H9 (cell line): ENCODE results near the gene ROBO1. TPM values are rescaled to one million over a fixed set of nuclear protein-coding genes. Genes with fewer than 3 reads are reported as not detected.
A peak's percentile ranks its signal among the peaks of the same experiment; 100 is the strongest.

Experiments used
- DNase-seq: peaks from one replicate; pipeline ENCODE4 v3.0.0-alpha.2; 2017
- H2AFZ ChIP-seq: one replicate; pipeline ENCODE4 v1.6.1; 2013; ENCODE audit warnings: mild to moderate bottlenecking, low read length, control low read depth, moderate library complexity
- H2AK5ac ChIP-seq: 2 replicates; pipeline ENCODE4 v1.6.1; 2013; ENCODE audit warnings: low read length, control low read depth, mixed read lengths; ENCODE audit not compliant: insufficient read length
- H2BK120ac ChIP-seq: one replicate; pipeline ENCODE4 v1.6.1; 2013; ENCODE audit warnings: low read depth, mild to moderate bottlenecking, low read length, control low read depth, inconsistent platforms; ENCODE audit not compliant: poor library complexity, severe bottlenecking
- H2BK12ac ChIP-seq: 2 replicates; pipeline ENCODE4 v1.6.1; 2013; ENCODE audit warnings: low read length, control low read depth, mixed read lengths, low read depth; ENCODE audit not compliant: insufficient read length
- H2BK15ac ChIP-seq: 2 replicates; pipeline ENCODE4 v1.6.1; 2013; ENCODE audit warnings: low read depth, low read length, control low read depth
- H2BK20ac ChIP-seq: one replicate; pipeline ENCODE4 v1.6.1; 2013; ENCODE audit warnings: low read depth, mild to moderate bottlenecking, low read length, control low read depth, inconsistent platforms; ENCODE audit not compliant: poor library complexity, severe bottlenecking
- H2BK5ac ChIP-seq: 2 replicates; pipeline ENCODE4 v1.6.1; 2013; ENCODE audit warnings: low read length, control low read depth, mixed read lengths; ENCODE audit not compliant: insufficient read length
- H3K14ac ChIP-seq: 2 replicates; pipeline ENCODE4 v1.6.1; 2013; ENCODE audit warnings: low read length, control low read depth; ENCODE audit not compliant: insufficient read depth
- H3K18ac ChIP-seq: 2 replicates; pipeline ENCODE4 v1.6.1; 2013; ENCODE audit warnings: low read depth, mild to moderate bottlenecking, mixed read lengths, low read length, control low read depth; ENCODE audit not compliant: insufficient read length
- H3K23ac ChIP-seq: 2 replicates; pipeline ENCODE4 v1.6.1; 2013; ENCODE audit warnings: low read length, control low read depth, mixed read lengths, low read depth; ENCODE audit not compliant: insufficient read length
- H3K23me2 ChIP-seq: 2 replicates; pipeline ENCODE4 v1.6.1; 2013; ENCODE audit warnings: low read depth, mild to moderate bottlenecking, mixed read lengths, low read length, control low read depth; ENCODE audit not compliant: insufficient read length, poor library complexity, severe bottlenecking
- H3K27ac ChIP-seq: 2 replicates; pipeline ENCODE4 v1.5.1; 2013; ENCODE audit warnings: low read length, control low read depth, mixed read lengths, low read depth; ENCODE audit not compliant: insufficient read length
- H3K27me3 ChIP-seq: 2 replicates; pipeline ENCODE4 v1.6.1; 2013; ENCODE audit warnings: low read length, control low read depth, inconsistent platforms; ENCODE audit not compliant: insufficient read depth
- H3K4ac ChIP-seq: 2 replicates; pipeline ENCODE4 v1.6.1; 2013; ENCODE audit warnings: low read depth, mild to moderate bottlenecking, control low read depth, inconsistent platforms, low read length, moderate library complexity
- H3K4me1 ChIP-seq: 2 replicates; pipeline ENCODE4 v1.6.1; 2013; ENCODE audit warnings: low read length, control low read depth, inconsistent platforms; ENCODE audit not compliant: insufficient read depth
- H3K4me2 ChIP-seq: 2 replicates; pipeline ENCODE4 v1.6.1; 2013; ENCODE audit warnings: low read length, control low read depth, mixed read lengths; ENCODE audit not compliant: insufficient read length, insufficient read depth
- H3K56ac ChIP-seq: 2 replicates; pipeline ENCODE4 v1.6.1; 2013; ENCODE audit warnings: low read depth, mild to moderate bottlenecking, mixed read lengths, low read length, control low read depth; ENCODE audit not compliant: insufficient read length
- H3K79me1 ChIP-seq: 2 replicates; pipeline ENCODE4 v1.6.1; 2013; ENCODE audit warnings: low read depth, mild to moderate bottlenecking, moderate library complexity, low read length, control low read depth, inconsistent platforms; ENCODE audit not compliant: insufficient read depth, poor library complexity, severe bottlenecking
- H3K79me2 ChIP-seq: 2 replicates; pipeline ENCODE4 v1.6.1; 2013; ENCODE audit warnings: low read length, control low read depth, inconsistent platforms; ENCODE audit not compliant: insufficient read depth
- H3K9ac ChIP-seq: 2 replicates; pipeline ENCODE4 v1.6.1; 2013; ENCODE audit warnings: low read length, control low read depth, mixed read lengths; ENCODE audit not compliant: insufficient read length; ENCODE audit errors: extremely low read depth
- H3K9me3 ChIP-seq: one replicate; pipeline ENCODE4 v1.6.1; 2013; ENCODE audit warnings: low read depth, low read length, inconsistent platforms; ENCODE audit not compliant: control insufficient read depth
- H3T11ph ChIP-seq: one replicate; pipeline ENCODE4 v1.6.1; 2013; ENCODE audit warnings: mild to moderate bottlenecking, low read length, control low read depth, inconsistent platforms
- H4K20me1 ChIP-seq: one replicate; pipeline ENCODE4 v1.6.1; 2013; ENCODE audit not compliant: control insufficient read depth, insufficient read length, insufficient read depth
- H4K5ac ChIP-seq: 2 replicates; pipeline ENCODE4 v1.6.1; 2013; ENCODE audit warnings: low read depth, mild to moderate bottlenecking, mixed read lengths, low read length, control low read depth; ENCODE audit not compliant: insufficient read length
- H4K8ac ChIP-seq: replicated peaks from 2 replicates; pipeline ENCODE4 v1.6.1; 2013; ENCODE audit warnings: low read length, control low read depth, mixed read lengths, low read depth; ENCODE audit not compliant: insufficient read length
- H4K91ac ChIP-seq: 2 replicates; pipeline ENCODE4 v1.6.1; 2013; ENCODE audit warnings: low read depth, mild to moderate bottlenecking, moderate library complexity, mixed read lengths, low read length, control low read depth; ENCODE audit not compliant: insufficient read length
- H3K27ac Mint-ChIP-seq, 3 experiments: 2 replicates in 2 of 3; 3 replicates in 1 of 3; pipeline ENCODE4 v1.8.0; 2020 to 2021; ENCODE audit warnings: mixed read lengths in 3 of 3, mild to moderate bottlenecking in 1 of 3, moderate library complexity in 1 of 3
- H3K27me3 Mint-ChIP-seq: 2 replicates; pipeline ENCODE4 v1.8.0; 2021; ENCODE audit warnings: low read depth, mild to moderate bottlenecking, moderate library complexity, mixed read lengths
- H3K36me3 Mint-ChIP-seq, 3 experiments: 2 replicates in 2 of 3; 3 replicates in 1 of 3; pipeline ENCODE4 v1.8.0; 2020 to 2021; ENCODE audit warnings: low read depth in 3 of 3, mixed read lengths in 3 of 3; ENCODE audit not compliant: insufficient read depth in 1 of 3
- H3K4me1 Mint-ChIP-seq, 2 experiments: 2 replicates each; pipeline ENCODE4 v1.8.0; 2020; ENCODE audit warnings: mixed read lengths in 2 of 2
- H3K4me3 Mint-ChIP-seq, 2 experiments: 2 replicates in 1 of 2; 3 replicates in 1 of 2; pipeline ENCODE4 v1.8.0; 2020 to 2021; ENCODE audit warnings: mild to moderate bottlenecking in 2 of 2, mixed read lengths in 2 of 2, moderate library complexity in 1 of 2
- H3K9me3 Mint-ChIP-seq, 2 experiments: 2 replicates in 1 of 2; 3 replicates in 1 of 2; pipeline ENCODE4 v1.8.0; 2020; ENCODE audit warnings: mild to moderate bottlenecking in 2 of 2, mixed read lengths in 2 of 2, moderate library complexity in 1 of 2
- WGBS: extraction: QIAGEN DNeasy Blood & Tissue Kit; methylation state at CpG from one replicate; pipeline ENCODE4 v1.1.7; 2013; ENCODE audit warnings: missing lambda C conversion rate, low lambda C conversion rate, mixed read lengths; ENCODE audit not compliant: insufficient read length; ENCODE audit errors: extremely low coverage; 5-methylcytosine and 5-hydroxymethylcytosine counted together
- total RNA-seq: library from RNA; stranded (reverse); gene quantifications from 2 replicates; pipeline ENCODE4 v1.2.1, GENCODE V29; 2021
- TF ChIP-seq, protein P1 (sequence below): fragments of 200-600 bp; sonication (generic); conservative IDR thresholded peaks from 3 replicates; pipeline ENCODE4 v1.8.0; 2021; ENCODE audit warnings: antibody characterized with exemption, mild to moderate bottlenecking

ROBO1 gene
- total RNA-seq, 1 experiment from 2014 or later = 62.7 TPM

DNA sequence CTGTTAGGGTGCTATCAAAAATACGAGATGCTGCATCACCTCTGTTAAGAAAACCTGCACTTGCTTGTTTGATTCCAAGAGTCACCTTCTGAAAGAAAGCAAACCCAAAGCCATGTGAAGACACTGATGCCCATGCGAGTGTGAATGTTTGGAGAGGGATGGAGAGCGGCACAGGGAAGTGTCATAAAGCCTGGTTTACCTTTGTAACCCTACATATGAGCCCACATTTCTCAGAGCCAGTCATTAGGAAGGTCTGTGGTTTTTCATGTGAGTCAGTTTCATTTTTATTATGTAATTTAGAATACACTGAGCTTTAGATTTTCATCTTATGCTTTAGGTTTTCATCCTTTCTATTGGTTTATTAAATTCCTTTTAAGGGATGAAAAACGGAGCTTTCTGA lies 896.8 kb downstream of the ROBO1 start:
- no peak overlapping the region for H3K27ac ChIP-seq
- no peak overlapping the region for H3K4me3 Mint-ChIP-seq
- no peak overlapping the region for H3K14ac ChIP-seq
- no peaks in the 10 kb centered on the region for H4K20me1 ChIP-seq
- H3K27ac Mint-ChIP-seq = peak overlapping the region in 1 of 3 experiments; percentile 78; a peak in 2 of 7 replicates
- no peak overlapping the region for H3K56ac ChIP-seq
- no peaks in the 10 kb centered on the region for H3K9me3 ChIP-seq
- no peak overlapping the region for H4K91ac ChIP-seq
- peaks cover 35 to 49% of the 10 kb centered on the region in 2 experiments for H3K4me1 Mint-ChIP-seq
- WGBS = no CpG with 5 or more reads among the region's 4 CpGs
- H3K36me3 Mint-ChIP-seq = no peaks in the 10 kb centered on the region
- H3K9ac ChIP-seq = no peak overlapping the region
- peaks cover 2% of the 10 kb centered on the region; the same call in 1 of the 2 replicates for H3K79me2 ChIP-seq
- H3K23ac ChIP-seq = no peak overlapping the region
- H3K9me3 Mint-ChIP-seq = no peaks in the 10 kb centered on the region
- no peaks in the 10 kb centered on the region for H3K27me3 ChIP-seq
- H3K27me3 Mint-ChIP-seq = no peaks in the 10 kb centered on the region
- H2AFZ ChIP-seq = no peak overlapping the region
- H2BK12ac ChIP-seq = no peak overlapping the region
- H2BK15ac ChIP-seq = no peak overlapping the region
- no peaks in the 10 kb centered on the region for H3K79me1 ChIP-seq
- H3K4me1 ChIP-seq = 0 out of 2 replicates have a peak, but pooled peaks cover 4% of the 10 kb centered on the region
- no peaks in the 10 kb centered on the region for H3K23me2 ChIP-seq
- no peak overlapping the region for H4K8ac ChIP-seq
- H3K18ac ChIP-seq = no peak overlapping the region
- H2AK5ac ChIP-seq = no peak overlapping the region
- no peak overlapping the region for H2BK5ac ChIP-seq
- H3K4me2 ChIP-seq = no peak overlapping the region
- H3K4ac ChIP-seq = no peak overlapping the region
- no peak overlapping the region for H2BK20ac ChIP-seq
- no peak overlapping the region for H3T11ph ChIP-seq
- DNase-seq = no peak
- H2BK120ac ChIP-seq = no peak overlapping the region
- TF ChIP-seq, protein P1, sequence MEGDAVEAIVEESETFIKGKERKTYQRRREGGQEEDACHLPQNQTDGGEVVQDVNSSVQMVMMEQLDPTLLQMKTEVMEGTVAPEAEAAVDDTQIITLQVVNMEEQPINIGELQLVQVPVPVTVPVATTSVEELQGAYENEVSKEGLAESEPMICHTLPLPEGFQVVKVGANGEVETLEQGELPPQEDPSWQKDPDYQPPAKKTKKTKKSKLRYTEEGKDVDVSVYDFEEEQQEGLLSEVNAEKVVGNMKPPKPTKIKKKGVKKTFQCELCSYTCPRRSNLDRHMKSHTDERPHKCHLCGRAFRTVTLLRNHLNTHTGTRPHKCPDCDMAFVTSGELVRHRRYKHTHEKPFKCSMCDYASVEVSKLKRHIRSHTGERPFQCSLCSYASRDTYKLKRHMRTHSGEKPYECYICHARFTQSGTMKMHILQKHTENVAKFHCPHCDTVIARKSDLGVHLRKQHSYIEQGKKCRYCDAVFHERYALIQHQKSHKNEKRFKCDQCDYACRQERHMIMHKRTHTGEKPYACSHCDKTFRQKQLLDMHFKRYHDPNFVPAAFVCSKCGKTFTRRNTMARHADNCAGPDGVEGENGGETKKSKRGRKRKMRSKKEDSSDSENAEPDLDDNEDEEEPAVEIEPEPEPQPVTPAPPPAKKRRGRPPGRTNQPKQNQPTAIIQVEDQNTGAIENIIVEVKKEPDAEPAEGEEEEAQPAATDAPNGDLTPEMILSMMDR = no peak
- H4K5ac ChIP-seq = no peak overlapping the region
